ENCODE data around the gene GDPD3. TPM values are rescaled to one million over a fixed set of nuclear protein-coding genes. Genes with fewer than 3 reads are reported as not detected.

Gene GDPD3
- total RNA-seq, 2 experiments from 2014 or later: 5.2 to 6.4 TPM

GRCh38 chr16:30144017-30144416, 30.7 kb upstream of the GDPD3 start:
- intact Hi-C loops (cut with DNase I, micrococcal nuclease): no loop called here
- H3K27me3 Mint-ChIP-seq: no peaks in the 10 kb centered on the region
- no peaks in the 10 kb centered on the region for H3K9me3 Mint-ChIP-seq
- H3K27ac Mint-ChIP-seq: no peak overlapping the region
- H3K36me3 ChIP-seq (ENCODE audit: insufficient read depth, low read length): no peaks in the 10 kb centered on the region
- no peak overlapping the region for H3K4me3 Mint-ChIP-seq
- POLR2A ChIA-PET: no interaction called here
- H3K36me3 Mint-ChIP-seq (ENCODE audit: low read depth): no peaks in the 10 kb centered on the region
- TF ChIP-seq CTCF (IDR thresholded peaks at IDR 0.05): no peak
- DNase-seq: no peak
- CTCF ChIA-PET: no interaction called here
- no peak for ATAC-seq (ENCODE audit: poor library complexity)
- H3K4me3 ChIP-seq (ENCODE audit: low read length): no peak overlapping the region
- no peaks in the 10 kb centered on the region for H3K27me3 ChIP-seq (ENCODE audit: control insufficient read depth in 1 of 2, insufficient read depth in 2 of 2, low read length in 2 of 2)
- H3K4me1 ChIP-seq (ENCODE audit: insufficient read depth, low read length): peaks cover 18% of the 10 kb centered on the region
- peaks cover 15% of the 10 kb centered on the region for H3K4me1 Mint-ChIP-seq (ENCODE audit: low read depth)
- H3K27ac ChIP-seq (ENCODE audit: low read depth in 1 of 2, low read length in 2 of 2): no peak overlapping the region
- H3K9me3 ChIP-seq (ENCODE audit: control insufficient read depth in 1 of 2, insufficient read depth in 1 of 2, low read length in 2 of 2): peaks cover 5% of the 10 kb centered on the region in 2 experiments

- Mint-ChIP-seq H3K4me3 (no peak overlapping the region), H3K9me3 (no peaks in the 10 kb centered on the region), H3K4me1 (ENCODE audit: low read depth) (peaks cover 15% of the 10 kb centered on the region), H3K27me3 (no peaks in the 10 kb centered on the region), H3K27ac (peak overlapping the region; percentile 69), H3K36me3 (ENCODE audit: low read depth) (no peaks in the 10 kb centered on the region)
- no peak for DNase-seq
- POLR2A ChIA-PET: interaction anchor here (0.7 to 1.8 kb wide), 6 partner anchors 20 to 78 kb away, joined by 3 to 13 read pairs (median 4); partner anchors contain the start of genes ALDOA and CORO1A
- ATAC-seq (ENCODE audit: poor library complexity): no peak
- Histone ChIP-seq H3K27ac (ENCODE audit: low read depth in 1 of 2, low read length in 2 of 2) (no peak overlapping the region), H3K9me3 (ENCODE audit: control insufficient read depth in 1 of 2, insufficient read depth in 1 of 2, low read length in 2 of 2) (no peaks in the 10 kb centered on the region), H3K4me1 (ENCODE audit: insufficient read depth, low read length) (peaks cover 20% of the 10 kb centered on the region), H3K27me3 (ENCODE audit: control insufficient read depth in 1 of 2, insufficient read depth in 2 of 2, low read length in 2 of 2) (no peaks in the 10 kb centered on the region), H3K4me3 (ENCODE audit: low read length) (no peak overlapping the region), H3K36me3 (ENCODE audit: insufficient read depth, low read length) (no peaks in the 10 kb centered on the region)
- CTCF ChIA-PET: interaction anchor here (0.5 to 1.6 kb wide), 7 partner anchors 20 to 333 kb away, joined by 3 to 6 read pairs (median 3); partner anchors contain the start of genes MAPK3 and TBX6
- no peak for TF ChIP-seq CTCF (IDR thresholded peaks at IDR 0.05)
- intact Hi-C loops (cut with DNase I, micrococcal nuclease): no loop called here
These were observed 30.0 kb upstream of the GDPD3 start for GRCh38 chr16:30143347-30143702.

DNA sequence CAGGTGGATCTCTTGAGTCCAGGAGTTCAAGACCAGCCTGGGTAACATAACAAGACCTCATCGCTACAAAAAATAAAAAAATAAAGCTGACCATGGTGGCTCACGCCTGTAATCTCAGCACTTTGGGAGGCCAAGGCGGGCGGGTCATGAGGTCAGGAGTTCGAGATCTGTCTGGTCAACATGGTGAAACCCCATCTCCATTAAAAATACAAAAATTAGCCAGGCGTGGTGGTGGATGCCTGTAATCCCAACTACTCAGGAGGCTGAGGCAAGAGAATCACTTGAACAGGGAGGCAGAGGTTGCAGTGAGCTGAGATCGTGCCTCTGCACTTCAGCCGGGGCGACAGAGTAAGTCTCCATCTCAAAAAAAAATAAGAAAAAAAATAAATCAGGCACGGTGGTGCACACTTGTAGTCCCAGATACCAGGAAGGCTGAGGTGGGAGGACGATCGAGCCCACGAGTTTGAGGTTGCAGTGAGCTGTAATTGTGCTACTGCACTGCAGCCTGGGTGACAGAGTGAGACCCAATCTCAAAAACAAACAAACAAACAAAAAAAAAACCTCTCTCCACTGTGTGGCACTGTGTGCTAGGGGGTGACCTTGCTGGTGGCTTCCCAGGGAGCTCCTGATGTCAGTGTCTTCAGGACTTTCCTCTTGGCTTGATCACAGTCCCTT, 29.5 kb upstream of the GDPD3 start:
- ChIA-PET CTCF (interaction anchor here (0.5 to 1.6 kb wide), 8 partner anchors 19 to 333 kb away, joined by 3 to 6 read pairs (median 3); partner anchors contain the start of genes MAPK3 and TBX6), POLR2A (interaction anchor here (0.7 to 1.8 kb wide), 7 partner anchors 19 to 77 kb away, joined by 3 to 13 read pairs (median 3); partner anchors contain the start of genes ALDOA and CORO1A)
- peak overlapping the region; percentile 69 for H3K27ac Mint-ChIP-seq
- H3K36me3 Mint-ChIP-seq (ENCODE audit: low read depth): no peaks in the 10 kb centered on the region
- intact Hi-C loops (cut with DNase I, micrococcal nuclease): no loop called here
- no peak overlapping the region for H3K27ac ChIP-seq (ENCODE audit: low read depth in 1 of 2, low read length in 2 of 2)
- no peak overlapping the region for H3K4me3 Mint-ChIP-seq
- no peaks in the 10 kb centered on the region for H3K9me3 Mint-ChIP-seq
- H3K27me3 ChIP-seq (ENCODE audit: control insufficient read depth in 1 of 2, insufficient read depth in 2 of 2, low read length in 2 of 2): no peaks in the 10 kb centered on the region
- H3K9me3 ChIP-seq (ENCODE audit: control insufficient read depth in 1 of 2, insufficient read depth in 1 of 2, low read length in 2 of 2): no peaks in the 10 kb centered on the region
- DNase-seq (peak in 6 of 14 experiments; percentile 9 to 66 (median 43)), ATAC-seq (ENCODE audit: poor library complexity) (peak; percentile 56)
- TF ChIP-seq CTCF (IDR thresholded peaks at IDR 0.05): peak; percentile 28
- H3K36me3 ChIP-seq (ENCODE audit: insufficient read depth, low read length): no peaks in the 10 kb centered on the region
- no peaks in the 10 kb centered on the region for H3K27me3 Mint-ChIP-seq
- H3K4me3 ChIP-seq (ENCODE audit: low read length): no peak overlapping the region
- H3K4me1 Mint-ChIP-seq (ENCODE audit: low read depth): peaks cover 15% of the 10 kb centered on the region
- peaks cover 20% of the 10 kb centered on the region for H3K4me1 ChIP-seq (ENCODE audit: insufficient read depth, low read length)

All from CD4-positive, alpha-beta T cell (primary cell).